Calu3 (cell line): ENCODE data around the gene S100A7. TPM values are rescaled to one million over a fixed set of nuclear protein-coding genes. Genes with fewer than 3 reads are reported as not detected.
"Not testable (repeated sequence)": the region's sequence is repeated elsewhere in the genome, so short reads cannot be mapped to it uniquely, and the experiment has no call there.

Experiments
- BruUV-seq: library from RNA; stranded (reverse); fragments of 400-500 nt; replicated peaks from 2 replicates; lab custom pipeline; 2021; lab: Mats Ljungman, UMichigan
- CTCF ChIA-PET: fragments of 300-600 bp; sonication (Branson Sonifier 250); formaldehyde crosslinking; loops from one replicate; lab custom pipeline; 2022; ENCODE audit warnings: antibody characterized with exemption; lab: Charles Lee
- DNase-seq: peaks from one replicate; pipeline ENCODE4 v3.0.0; 2022
- H3K27ac Mint-ChIP-seq: one replicate; pipeline ENCODE4 v1.8.0; 2022; ENCODE audit warnings: mixed read lengths; ENCODE audit not compliant: unreplicated experiment
- H3K27me3 Mint-ChIP-seq: one replicate; pipeline ENCODE4 v1.8.0; 2022; ENCODE audit warnings: mixed read lengths; ENCODE audit not compliant: unreplicated experiment
- H3K36me3 Mint-ChIP-seq: one replicate; pipeline ENCODE4 v1.8.0; 2022; ENCODE audit warnings: mild to moderate bottlenecking, moderate library complexity, mixed read lengths; ENCODE audit not compliant: insufficient read depth, unreplicated experiment
- H3K4me1 Mint-ChIP-seq: one replicate; pipeline ENCODE4 v1.8.0; 2022; ENCODE audit warnings: mild to moderate bottlenecking, low read depth, mixed read lengths; ENCODE audit not compliant: unreplicated experiment
- H3K4me3 Mint-ChIP-seq: one replicate; pipeline ENCODE4 v1.8.0; 2022; ENCODE audit warnings: mild to moderate bottlenecking, low read depth, moderate library complexity, mixed read lengths; ENCODE audit not compliant: unreplicated experiment
- H3K9me3 Mint-ChIP-seq: one replicate; pipeline ENCODE4 v1.8.0; 2022; ENCODE audit warnings: low read depth, mixed read lengths; ENCODE audit not compliant: unreplicated experiment
- CTCF ChIP-seq: fragments of 200-600 bp; IDR thresholded peaks from one replicate; pipeline ENCODE4 v1.8.0; 2022; ENCODE audit warnings: antibody characterized with exemption; ENCODE audit not compliant: unreplicated experiment
- intact Hi-C: fragments of 100-400 bp; cut with micrococcal nuclease; formaldehyde crosslinking; loops from one replicate; pipeline ENCODE4 v1.10.0; 2022; ENCODE audit not compliant: unreplicated experiment
- total RNA-seq: library from RNA; stranded (reverse); gene quantifications from 2 replicates; pipeline ENCODE4 v1.2.3, GENCODE V29; 2022

S100A7 gene
- total RNA-seq, 1 experiment from 2014 or later: not detected

GRCh38 chr1:153466908-153467307 is 6.5 kb upstream of the S100A7 start:
- intact Hi-C loops: loop anchor here (2.0 kb wide), 1 partner anchor 28 kb away; no protein-coding TSS in a partner anchor
- TF ChIP-seq CTCF: no peak
- Mint-ChIP-seq H3K27ac (no peak overlapping the region), H3K4me3 (no peak overlapping the region), H3K27me3 (peaks cover 92% of the 10 kb centered on the region), H3K4me1 (no peaks in the 10 kb centered on the region), H3K36me3 (no peaks in the 10 kb centered on the region), H3K9me3 (no peaks in the 10 kb centered on the region)
- CTCF ChIA-PET: no interaction called here
- no TSS peak for BruUV-seq
- no peak for DNase-seq

- Mint-ChIP-seq H3K4me3 (no peak overlapping the region), H3K4me1 (no peaks in the 10 kb centered on the region), H3K27me3 (peaks cover 92% of the 10 kb centered on the region), H3K36me3 (no peaks in the 10 kb centered on the region), H3K27ac (no peak overlapping the region), H3K9me3 (no peaks in the 10 kb centered on the region)
- intact Hi-C loops: loop anchor here (2.0 kb wide), 1 partner anchor 29 kb away; no protein-coding TSS in a partner anchor
- DNase-seq: peak; percentile 77
- peak; percentile 94 for TF ChIP-seq CTCF
- CTCF ChIA-PET: interaction anchor here (0.6 to 0.7 kb wide), 3 partner anchors 32 to 1309 kb away, joined by 3 to 5 read pairs (median 4); no protein-coding TSS in a partner anchor
- BruUV-seq: no TSS peak
Measured at GRCh38 chr1:153465811-153466636, 5.6 kb upstream of the S100A7 start.

GRCh38 chr1:153462741-153463140 is 2.3 kb upstream of the S100A7 start:
- DNase-seq, H3K36me3 Mint-ChIP-seq, intact Hi-C loops, H3K4me3 Mint-ChIP-seq, H3K9me3 Mint-ChIP-seq, H3K4me1 Mint-ChIP-seq, H3K27ac Mint-ChIP-seq, BruUV-seq: not testable (repeated sequence)
- CTCF ChIA-PET: interaction anchor here (0.9 kb wide), 1 partner anchor 109 kb away, joined by 4 read pairs; no protein-coding TSS in a partner anchor
- H3K27me3 Mint-ChIP-seq: peaks cover 92% of the 10 kb centered on the region

- Mint-ChIP-seq H3K27me3 (peaks cover 100% of the 10 kb centered on the region), H3K9me3 (no peaks in the 10 kb centered on the region), H3K27ac (no peak overlapping the region), H3K4me3 (no peak overlapping the region), H3K36me3 (no peaks in the 10 kb centered on the region), H3K4me1 (no peaks in the 10 kb centered on the region)
- TF ChIP-seq CTCF: no peak
- CTCF ChIA-PET: no interaction called here
- intact Hi-C loops: no loop called here
- no peak for DNase-seq
- BruUV-seq: no TSS peak
Measured at GRCh38 chr1:153459655-153460054, 796 bp downstream of the S100A7 start.

GRCh38 chr1:153456396-153456795 is 4.1 kb downstream of the S100A7 start:
- no peak for DNase-seq
- peaks cover 70% of the 10 kb centered on the region for H3K27me3 Mint-ChIP-seq
- intact Hi-C loops: no loop called here
- H3K27ac Mint-ChIP-seq: no peak overlapping the region
- no peak overlapping the region for H3K4me3 Mint-ChIP-seq
- CTCF ChIA-PET: interaction anchor here (0.5 kb wide), 1 partner anchor 1706 kb away, joined by 3 read pairs; no protein-coding TSS in a partner anchor
- BruUV-seq: no TSS peak
- TF ChIP-seq CTCF: no peak
- H3K9me3 Mint-ChIP-seq: no peaks in the 10 kb centered on the region
- no peaks in the 10 kb centered on the region for H3K4me1 Mint-ChIP-seq
- no peaks in the 10 kb centered on the region for H3K36me3 Mint-ChIP-seq

- BruUV-seq, DNase-seq, CTCF ChIA-PET, H3K4me3 Mint-ChIP-seq, intact Hi-C loops, H3K27ac Mint-ChIP-seq, H3K36me3 Mint-ChIP-seq, H3K9me3 Mint-ChIP-seq, H3K4me1 Mint-ChIP-seq: not testable (repeated sequence)
- H3K27me3 Mint-ChIP-seq: peaks cover 65% of the 10 kb centered on the region
Measured at GRCh38 chr1:153448851-153449250, 11.6 kb downstream of the S100A7 start.
